ENCODE results near the gene FYB2.
"Not testable (repeated sequence)": the region's sequence is repeated elsewhere in the genome, so short reads cannot be mapped to it uniquely, and the experiment has no call there.

Gene FYB2

DNA sequence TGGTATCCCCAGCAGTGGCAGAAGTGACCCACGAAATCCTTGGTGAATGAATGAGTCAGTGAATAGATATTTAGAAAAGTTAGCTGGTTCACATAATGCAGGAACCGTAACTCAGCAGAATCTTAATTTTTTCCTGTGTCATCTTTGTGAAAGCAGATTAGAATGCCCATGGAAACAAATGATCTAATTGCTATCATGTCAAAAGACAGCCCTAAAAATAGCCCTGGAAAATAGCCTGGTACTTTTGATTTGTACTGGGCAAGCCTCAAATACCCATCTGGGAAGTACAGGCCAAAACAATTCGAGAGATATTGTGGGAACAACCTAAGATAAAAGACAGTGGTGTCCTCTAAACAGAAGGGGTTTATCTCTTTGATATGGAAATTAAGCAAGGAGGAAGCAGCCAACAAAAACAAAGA lies 21.1 kb downstream of the FYB2 start:
- H3K4me3 ChIP-seq (ENCODE audit: low read depth, low read length) = no peak overlapping the region

DNA sequence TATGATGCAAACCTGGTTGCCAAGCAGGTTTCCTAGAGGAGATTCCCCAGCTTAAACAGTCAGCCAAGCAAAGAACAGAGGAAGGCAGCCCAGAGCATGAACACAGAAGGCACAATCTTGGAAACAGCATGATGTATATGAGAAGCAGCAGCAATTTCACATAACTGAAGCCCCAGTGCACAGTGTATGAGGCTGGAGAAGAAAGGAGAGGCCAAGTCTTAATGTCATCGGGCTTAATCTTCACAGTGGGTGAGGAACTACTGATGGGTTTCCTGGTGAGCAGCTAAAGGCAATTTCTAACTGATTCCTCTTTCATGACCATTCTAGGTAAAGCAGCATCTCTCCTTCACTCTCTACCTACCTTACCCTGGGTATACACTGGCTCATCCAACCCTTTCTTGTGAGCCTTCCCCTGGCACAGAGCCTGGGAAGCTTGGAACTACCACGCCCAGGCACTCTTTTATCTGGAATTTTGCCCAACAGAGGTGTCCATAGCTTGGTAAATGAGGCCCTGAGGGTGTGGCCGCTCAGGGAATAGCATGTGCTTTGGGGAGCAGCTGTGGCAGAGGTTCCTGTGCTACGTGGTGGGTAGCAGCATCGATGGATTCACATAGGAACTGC lies 22.0 kb downstream of the FYB2 start:
- no peak overlapping the region for H3K4me3 ChIP-seq (ENCODE audit: low read depth, low read length)

- H3K4me3 ChIP-seq (ENCODE audit: low read depth, low read length) = no peak overlapping the region
Measured at GRCh38 chr1:56795870-56796269, 23.3 kb downstream of the FYB2 start.

DNA sequence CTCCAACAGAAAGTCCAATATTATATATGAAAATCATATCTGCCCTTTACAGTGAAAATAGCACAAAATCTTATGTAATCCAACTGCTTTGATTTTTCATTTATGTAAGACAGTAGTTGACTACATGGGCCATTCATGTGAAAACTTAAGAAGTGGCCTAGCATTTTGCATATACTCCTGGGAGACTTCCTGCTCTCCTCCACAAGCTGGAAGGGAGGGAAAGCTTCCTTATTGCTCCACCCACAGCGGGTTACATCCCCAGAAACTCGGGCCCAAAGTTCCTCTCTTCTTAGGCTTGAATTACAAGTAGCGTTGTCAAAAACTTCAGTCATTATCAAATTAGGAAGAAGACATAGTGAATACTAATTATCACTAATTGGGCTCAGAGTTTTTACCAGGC lies 29.2 kb downstream of the FYB2 start:
- no peak overlapping the region for H3K4me3 ChIP-seq (ENCODE audit: low read depth, low read length)

DNA sequence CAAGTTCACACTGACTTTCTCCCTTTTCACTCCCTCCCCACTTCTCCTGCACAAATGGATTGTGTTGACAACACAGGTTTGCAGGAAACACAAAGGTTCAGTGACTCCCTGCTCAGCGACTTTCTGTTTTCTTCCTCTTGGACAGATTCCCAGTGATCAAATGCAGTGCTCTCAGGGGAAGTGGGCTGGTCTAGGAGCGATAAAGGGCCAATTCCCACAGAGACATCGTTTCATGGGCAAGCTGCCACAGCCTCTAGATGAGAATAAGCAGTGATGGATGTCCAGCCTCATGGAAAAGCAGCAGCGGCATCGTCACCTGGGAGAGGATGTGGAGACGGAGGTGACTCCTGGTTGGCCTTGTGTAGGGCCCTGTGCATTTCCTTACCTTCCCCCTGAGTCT lies 30.6 kb downstream of the FYB2 start:
- no peak overlapping the region for H3K4me3 ChIP-seq (ENCODE audit: low read depth, low read length)

- H3K4me3 ChIP-seq (ENCODE audit: low read depth, low read length) = no peak overlapping the region
Measured at GRCh38 chr1:56788102-56788501, 31.1 kb downstream of the FYB2 start.

DNA sequence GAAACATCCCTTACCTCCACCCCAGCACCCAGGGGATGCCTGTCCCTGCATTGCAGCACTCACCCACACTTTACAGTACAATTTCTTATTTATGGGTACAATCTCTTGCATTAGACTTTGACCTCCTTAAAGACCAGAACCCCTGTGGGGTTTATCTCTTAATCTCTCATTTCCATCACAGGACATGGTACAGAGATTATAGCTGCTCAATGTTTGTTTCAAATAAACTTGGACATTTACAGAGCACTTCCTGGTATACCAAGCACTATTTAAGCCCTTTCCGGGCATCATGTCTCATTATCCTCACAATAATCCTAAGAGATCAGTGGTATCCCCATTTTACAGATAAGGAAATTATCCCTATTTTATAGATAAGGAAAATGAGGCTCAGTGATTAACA lies 31.9 kb downstream of the FYB2 start:
- no peak overlapping the region for H3K4me3 ChIP-seq (ENCODE audit: low read depth, low read length)

DNA sequence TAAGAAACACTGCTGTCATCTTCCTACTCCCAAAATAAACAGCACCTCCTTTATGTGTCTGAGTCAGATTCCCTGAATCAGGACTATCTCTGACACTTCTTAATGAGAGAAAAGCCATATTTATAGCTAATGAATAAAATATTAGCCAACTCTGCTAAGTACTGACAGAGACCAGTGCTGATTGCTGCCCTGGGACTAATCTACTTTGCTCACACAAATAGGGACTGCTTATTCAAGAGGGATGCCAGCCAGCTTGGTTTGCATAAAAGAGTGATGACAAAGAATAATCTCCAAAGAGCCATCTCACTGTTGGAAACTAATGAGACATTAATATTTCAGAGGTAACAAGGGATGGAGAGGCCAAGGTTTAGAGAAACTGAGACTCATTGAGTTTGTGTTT lies 36.4 kb downstream of the FYB2 start:
- no peak overlapping the region for H3K4me3 ChIP-seq (ENCODE audit: low read depth, low read length)

- no peak overlapping the region for H3K4me3 ChIP-seq (ENCODE audit: low read depth, low read length)
Measured at GRCh38 chr1:56780826-56781225, 38.4 kb downstream of the FYB2 start.

- no peak overlapping the region for H3K4me3 ChIP-seq (ENCODE audit: low read depth, low read length)
Measured at GRCh38 chr1:56780128-56780750, 39.0 kb downstream of the FYB2 start.

GRCh38 chr1:56777972-56778371 lies 41.2 kb downstream of the FYB2 start:
- no peak overlapping the region for H3K4me3 ChIP-seq (ENCODE audit: low read depth, low read length)

- not testable (repeated sequence) for H3K4me3 ChIP-seq (ENCODE audit: low read depth, low read length)
Measured at GRCh38 chr1:56774732-56775131, 44.5 kb downstream of the FYB2 start.

DNA sequence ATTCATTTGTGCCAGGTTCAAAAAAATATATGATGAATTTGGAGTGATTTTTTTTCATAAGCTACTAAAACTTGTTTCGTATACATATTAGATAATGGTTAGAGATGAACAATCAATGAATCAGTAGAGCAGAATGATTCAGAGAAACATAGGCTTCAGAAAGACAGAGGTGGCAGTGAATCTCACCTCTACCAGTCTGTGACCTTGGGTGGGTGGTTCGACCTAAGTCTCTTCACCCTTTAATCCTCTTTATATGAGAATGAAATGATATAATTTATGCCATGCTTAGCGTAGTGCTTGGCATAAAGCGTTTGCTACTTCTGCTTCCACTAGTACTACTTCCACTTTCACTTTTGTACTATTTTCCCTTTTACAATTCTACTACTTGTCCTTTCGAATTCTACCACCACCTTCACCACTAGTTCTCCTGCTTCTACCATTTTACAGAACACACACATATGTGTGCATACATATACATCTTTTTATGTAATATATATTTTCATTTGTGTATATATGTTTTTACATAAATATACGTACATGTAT lies 45.1 kb downstream of the FYB2 start:
- H3K4me3 ChIP-seq (ENCODE audit: low read depth, low read length) = no peak overlapping the region

- H3K4me3 ChIP-seq (ENCODE audit: low read depth, low read length) = no peak overlapping the region
Measured at GRCh38 chr1:56773341-56774066, 45.7 kb downstream of the FYB2 start.

- H3K4me3 ChIP-seq (ENCODE audit: low read depth, low read length) = no peak overlapping the region
Measured at GRCh38 chr1:56771717-56772116, 47.5 kb downstream of the FYB2 start.

GRCh38 chr1:56758794-56759193 lies 60.4 kb downstream of the FYB2 start:
- no peak overlapping the region for H3K4me3 ChIP-seq (ENCODE audit: low read depth, low read length)

GRCh38 chr1:56758135-56758534 lies 61.1 kb downstream of the FYB2 start:
- no peak overlapping the region for H3K4me3 ChIP-seq (ENCODE audit: low read depth, low read length)

GRCh38 chr1:56755911-56756310 lies 63.3 kb downstream of the FYB2 start:
- H3K4me3 ChIP-seq (ENCODE audit: low read depth, low read length) = no peak overlapping the region

- no peak overlapping the region for H3K4me3 ChIP-seq (ENCODE audit: low read depth, low read length)
Measured at GRCh38 chr1:56754708-56755479, 64.3 kb downstream of the FYB2 start.

- no peak overlapping the region for H3K4me3 ChIP-seq (ENCODE audit: low read depth, low read length)
Measured at GRCh38 chr1:56745231-56745630, 74.0 kb downstream of the FYB2 start.

GRCh38 chr1:56728964-56729363 lies 90.2 kb downstream of the FYB2 start:
- H3K4me3 ChIP-seq (ENCODE audit: low read depth, low read length) = no peak overlapping the region
